ENCODE measurements around the gene NUDT16L1.

The NUDT16L1 gene

GRCh38 chr16:4714996-4715395 lies 21.6 kb downstream of the NUDT16L1 start:
- no peak for TF ChIP-seq ZBTB7A (IDR thresholded peaks at IDR 0.05; ENCODE audit: low read depth)

GRCh38 chr16:4718466-4718865 lies 25.1 kb downstream of the NUDT16L1 start:
- TF ChIP-seq EP300 (IDR thresholded peaks at IDR 0.05; ENCODE audit: borderline replicate concordance) = no peak
- no peak for TF ChIP-seq CREB1 (IDR thresholded peaks at IDR 0.05; ENCODE audit: low read depth)
- no peak for TF ChIP-seq CEBPB (IDR thresholded peaks at IDR 0.05)
- no peak for TF ChIP-seq ZBTB7A (IDR thresholded peaks at IDR 0.05; ENCODE audit: low read depth)
- TF ChIP-seq TAF1 (IDR thresholded peaks at IDR 0.05; ENCODE audit: low read depth) = no peak
- TF ChIP-seq NFIC (IDR thresholded peaks at IDR 0.05) = no peak
- no peak for TF ChIP-seq MAX (IDR thresholded peaks at IDR 0.05)
- no peak for TF ChIP-seq EGR1 (IDR thresholded peaks at IDR 0.05)
- no peak for TF ChIP-seq RAD21 (IDR thresholded peaks at IDR 0.05; ENCODE audit: low read depth)
- no peak for TF ChIP-seq FOXM1 (IDR thresholded peaks at IDR 0.05; ENCODE audit: borderline replicate concordance, low read depth)
- TF ChIP-seq USF1 (IDR thresholded peaks at IDR 0.05) = no peak
- TF ChIP-seq TCF12 (IDR thresholded peaks at IDR 0.05; ENCODE audit: low read depth) = no peak
- TF ChIP-seq REST (IDR thresholded peaks at IDR 0.05; ENCODE audit: low read depth) = no peak
- no peak for TF ChIP-seq YY1 (IDR thresholded peaks at IDR 0.05; ENCODE audit: low read depth)
- TF ChIP-seq TEAD4 (IDR thresholded peaks at IDR 0.05) = no peak

- TF ChIP-seq CREB1 (IDR thresholded peaks at IDR 0.05; ENCODE audit: low read depth) = no peak
- TF ChIP-seq CEBPB (IDR thresholded peaks at IDR 0.05) = no peak
- TF ChIP-seq FOXM1 (IDR thresholded peaks at IDR 0.05; ENCODE audit: borderline replicate concordance, low read depth) = no peak
- TF ChIP-seq REST (IDR thresholded peaks at IDR 0.05; ENCODE audit: low read depth) = no peak
Observed at GRCh38 chr16:4723071-4723767, 29.9 kb downstream of the NUDT16L1 start.

GRCh38 chr16:4724661-4725270 lies 31.4 kb downstream of the NUDT16L1 start:
- no peak for TF ChIP-seq CREB1 (IDR thresholded peaks at IDR 0.05; ENCODE audit: low read depth)
- no peak for TF ChIP-seq CEBPB (IDR thresholded peaks at IDR 0.05)
- no peak for TF ChIP-seq YY1 (IDR thresholded peaks at IDR 0.05; ENCODE audit: low read depth)
- TF ChIP-seq TEAD4 (IDR thresholded peaks at IDR 0.05) = no peak
- TF ChIP-seq TCF12 (IDR thresholded peaks at IDR 0.05; ENCODE audit: low read depth) = no peak
- no peak for TF ChIP-seq RAD21 (IDR thresholded peaks at IDR 0.05; ENCODE audit: low read depth)
- TF ChIP-seq TAF1 (IDR thresholded peaks at IDR 0.05; ENCODE audit: low read depth) = no peak
- no peak for TF ChIP-seq REST (IDR thresholded peaks at IDR 0.05; ENCODE audit: low read depth)
- no peak for TF ChIP-seq EP300 (IDR thresholded peaks at IDR 0.05; ENCODE audit: borderline replicate concordance)
- no peak for TF ChIP-seq FOXM1 (IDR thresholded peaks at IDR 0.05; ENCODE audit: borderline replicate concordance, low read depth)
- TF ChIP-seq MAX (IDR thresholded peaks at IDR 0.05) = no peak
- TF ChIP-seq NFIC (IDR thresholded peaks at IDR 0.05) = no peak
- no peak for TF ChIP-seq ZBTB7A (IDR thresholded peaks at IDR 0.05; ENCODE audit: low read depth)
- TF ChIP-seq USF1 (IDR thresholded peaks at IDR 0.05) = no peak
- no peak for TF ChIP-seq EGR1 (IDR thresholded peaks at IDR 0.05)
